ENCODE measurements around the gene FPGS. TPM values are rescaled to one million over a fixed set of nuclear protein-coding genes. Genes with fewer than 3 reads are reported as not detected.

Gene FPGS
- total RNA-seq, 2 donors from 2014 or later: 43.9 to 47.0 TPM

DNA sequence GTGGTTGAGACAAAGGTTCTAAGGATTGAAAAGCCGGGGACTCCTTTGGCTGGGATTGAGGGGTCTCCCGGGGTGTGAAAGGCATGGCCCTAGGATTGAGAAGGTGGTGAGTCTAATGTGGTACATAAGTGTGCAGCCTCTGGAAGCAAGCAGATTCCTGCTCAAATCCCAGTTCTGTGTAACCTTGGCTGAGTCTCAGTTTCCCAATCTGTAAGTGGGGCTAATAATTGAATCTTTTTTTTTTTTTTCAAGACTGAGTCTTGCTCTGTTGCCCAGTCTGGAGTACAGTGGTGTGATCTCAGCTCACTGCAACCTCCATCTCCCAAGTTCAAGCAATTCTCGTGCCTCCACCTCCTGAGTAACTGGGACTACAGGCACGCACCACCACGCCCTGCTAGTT is 30.1 kb upstream of the FPGS start:
- H3K27ac ChIP-seq: no peak overlapping the region
- H3K27me3 ChIP-seq: no peaks in the 10 kb centered on the region
- DNase-seq (ENCODE audit: low spot score): no peak
- no peaks in the 10 kb centered on the region for H3K36me3 ChIP-seq
- TF ChIP-seq, protein P1, sequence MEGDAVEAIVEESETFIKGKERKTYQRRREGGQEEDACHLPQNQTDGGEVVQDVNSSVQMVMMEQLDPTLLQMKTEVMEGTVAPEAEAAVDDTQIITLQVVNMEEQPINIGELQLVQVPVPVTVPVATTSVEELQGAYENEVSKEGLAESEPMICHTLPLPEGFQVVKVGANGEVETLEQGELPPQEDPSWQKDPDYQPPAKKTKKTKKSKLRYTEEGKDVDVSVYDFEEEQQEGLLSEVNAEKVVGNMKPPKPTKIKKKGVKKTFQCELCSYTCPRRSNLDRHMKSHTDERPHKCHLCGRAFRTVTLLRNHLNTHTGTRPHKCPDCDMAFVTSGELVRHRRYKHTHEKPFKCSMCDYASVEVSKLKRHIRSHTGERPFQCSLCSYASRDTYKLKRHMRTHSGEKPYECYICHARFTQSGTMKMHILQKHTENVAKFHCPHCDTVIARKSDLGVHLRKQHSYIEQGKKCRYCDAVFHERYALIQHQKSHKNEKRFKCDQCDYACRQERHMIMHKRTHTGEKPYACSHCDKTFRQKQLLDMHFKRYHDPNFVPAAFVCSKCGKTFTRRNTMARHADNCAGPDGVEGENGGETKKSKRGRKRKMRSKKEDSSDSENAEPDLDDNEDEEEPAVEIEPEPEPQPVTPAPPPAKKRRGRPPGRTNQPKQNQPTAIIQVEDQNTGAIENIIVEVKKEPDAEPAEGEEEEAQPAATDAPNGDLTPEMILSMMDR (IDR thresholded peaks at IDR 0.05): no peak
- H3K4me1 ChIP-seq: peaks cover 0 to 26% of the 10 kb centered on the region in 2 donors
- H3K9me3 ChIP-seq: no peaks in the 10 kb centered on the region
- H3K4me3 ChIP-seq: no peak overlapping the region

DNA sequence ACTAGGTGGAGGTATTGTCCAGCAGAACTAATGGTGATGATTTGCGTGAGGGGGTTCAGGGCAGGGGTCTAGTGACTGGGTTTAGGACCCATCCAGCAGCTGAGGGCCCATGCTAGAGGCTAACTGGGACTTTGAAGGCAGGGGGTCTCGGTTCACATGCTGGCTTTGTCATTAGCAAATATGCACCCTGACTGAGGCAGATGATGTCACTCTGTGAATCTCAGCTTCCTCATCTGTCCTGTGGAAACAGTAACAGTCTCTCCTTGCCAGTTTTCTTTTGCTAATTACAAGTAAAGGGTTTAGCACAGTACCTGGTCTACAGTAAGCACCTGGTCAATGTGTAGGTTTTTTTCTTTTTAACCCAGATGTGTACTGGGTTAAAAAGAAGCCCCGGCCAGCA is 29.4 kb upstream of the FPGS start:
- Histone ChIP-seq H3K27ac (no peak overlapping the region), H3K4me1 (peaks cover 0 to 24% of the 10 kb centered on the region in 2 donors), H3K4me3 (no peak overlapping the region), H3K27me3 (no peaks in the 10 kb centered on the region), H3K36me3 (no peaks in the 10 kb centered on the region), H3K9me3 (no peaks in the 10 kb centered on the region)
- no peak for DNase-seq (ENCODE audit: low spot score)
- TF ChIP-seq, protein P1 (IDR thresholded peaks at IDR 0.05): no peak

DNA sequence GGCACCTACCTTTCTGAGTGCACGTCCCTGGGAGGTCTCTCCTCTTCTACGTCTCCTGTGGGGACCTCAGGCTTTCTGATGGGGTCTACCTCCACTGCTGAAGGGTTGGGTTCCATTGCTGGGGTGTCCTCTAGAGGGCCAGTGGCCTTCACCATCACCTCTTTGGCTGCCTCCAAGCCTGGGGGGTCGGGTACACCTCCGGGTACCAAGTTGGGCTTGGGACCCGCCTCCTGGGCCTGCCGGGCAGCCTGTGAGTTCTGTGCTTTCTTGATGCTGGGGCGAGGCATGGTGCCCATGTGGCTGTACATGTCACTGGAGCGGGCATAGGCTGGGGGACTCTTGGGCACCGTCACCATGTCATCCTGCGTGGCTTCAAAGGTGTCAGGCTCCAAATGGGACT is 28.7 kb upstream of the FPGS start:
- peaks cover 0 to 27% of the 10 kb centered on the region in 2 donors for H3K4me1 ChIP-seq
- no peak for DNase-seq (ENCODE audit: low spot score)
- no peak overlapping the region for H3K27ac ChIP-seq
- no peaks in the 10 kb centered on the region for H3K9me3 ChIP-seq
- TF ChIP-seq, protein P1 (IDR thresholded peaks at IDR 0.05): no peak
- H3K27me3 ChIP-seq: no peaks in the 10 kb centered on the region
- no peak overlapping the region for H3K4me3 ChIP-seq
- H3K36me3 ChIP-seq: no peaks in the 10 kb centered on the region

DNA sequence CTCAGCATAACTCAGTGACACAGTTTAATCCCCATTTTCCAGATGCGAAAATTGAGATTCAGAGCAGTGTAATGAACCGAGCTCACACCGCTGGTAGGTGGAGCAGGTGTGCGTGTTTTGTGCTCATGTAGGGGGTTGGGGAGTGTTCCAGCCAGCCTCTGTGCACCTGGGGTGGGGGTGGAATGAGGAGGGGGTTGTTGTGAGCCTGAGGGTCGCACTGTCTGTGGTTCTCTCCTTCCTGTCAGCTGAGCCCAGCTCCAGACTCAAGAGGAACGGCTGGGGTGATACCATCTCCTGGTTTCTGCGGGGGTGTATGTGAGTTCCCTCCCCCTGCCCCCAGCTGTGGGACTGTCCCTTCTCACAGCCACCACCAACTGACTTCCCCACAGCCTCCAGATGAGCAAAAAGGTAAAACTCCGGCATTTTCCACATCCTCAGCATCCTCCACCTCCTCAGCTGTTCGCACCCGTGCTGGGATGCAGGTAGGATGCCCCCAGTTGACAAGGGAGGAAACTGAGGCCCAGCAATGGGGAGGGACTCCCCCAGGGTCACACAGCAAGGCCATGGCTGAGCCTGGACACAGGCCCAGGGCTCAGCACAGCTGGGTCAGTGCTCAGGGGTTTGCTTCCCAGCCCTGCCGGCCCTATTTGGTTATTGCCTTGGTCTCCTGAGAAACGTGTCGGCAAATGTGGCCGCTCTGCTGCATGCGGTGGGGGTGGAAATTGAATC is 26.3 kb upstream of the FPGS start:
- TF ChIP-seq, protein P1 (IDR thresholded peaks at IDR 0.05): no peak
- DNase-seq (ENCODE audit: low spot score): no peak
- Histone ChIP-seq H3K27me3 (no peaks in the 10 kb centered on the region), H3K4me3 (peak overlapping the region in 1 of 2 donors; percentile 32), H3K36me3 (no peaks in the 10 kb centered on the region), H3K27ac (no peak overlapping the region), H3K4me1 (peaks cover 0 to 21% of the 10 kb centered on the region in 2 donors), H3K9me3 (no peaks in the 10 kb centered on the region)

DNA sequence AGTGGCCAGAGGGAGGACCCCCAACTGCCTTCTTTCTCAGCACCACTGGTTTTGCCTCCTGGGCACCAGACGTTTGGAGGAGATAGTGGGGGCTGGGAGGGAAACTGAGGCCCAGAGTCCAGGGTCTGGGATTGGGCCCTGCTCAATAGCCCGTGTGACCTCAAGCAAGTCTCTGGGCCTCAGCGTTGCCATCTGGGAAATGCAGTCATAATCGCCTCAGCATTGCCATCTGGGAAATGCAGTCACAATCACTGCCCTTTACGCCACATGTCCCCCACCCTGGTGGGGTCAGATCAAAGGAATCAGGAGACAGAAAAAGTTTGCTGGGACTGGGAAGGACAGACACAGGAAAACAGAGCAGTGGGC is 25.8 kb upstream of the FPGS start:
- no peaks in the 10 kb centered on the region for H3K9me3 ChIP-seq
- H3K36me3 ChIP-seq: no peaks in the 10 kb centered on the region

More for the DNA sequence above, 25.8 kb upstream of the FPGS start:
- H3K4me3 ChIP-seq: peak overlapping the region in 1 of 2 donors; percentile 32
- peaks cover 0 to 21% of the 10 kb centered on the region in 2 donors for H3K4me1 ChIP-seq
- TF ChIP-seq, protein P1 (IDR thresholded peaks at IDR 0.05): no peak
- no peaks in the 10 kb centered on the region for H3K27me3 ChIP-seq
- H3K27ac ChIP-seq: peak overlapping the region in 1 of 2 donors; percentile 10
- no peak for DNase-seq (ENCODE audit: low spot score)

Data from right atrium auricular region (tissue), 2 donors.